NB4 (cell line): ENCODE measurements around the gene WNT6.

Source experiments
- DNase-seq: peaks from one replicate; pipeline ENCODE4 v3.0.0; 2010; ENCODE audit warnings: low read depth
- H3K4me3 ChIP-seq: one replicate; pipeline ENCODE4 v1.5.1; 2011; ENCODE audit warnings: mild to moderate bottlenecking, low read depth, low read length, moderate library complexity
- MYC ChIP-seq: IDR thresholded peaks from 2 replicates; pipeline ENCODE4 v1.6.1; 2011; ENCODE audit warnings: low read depth, low read length
- POLR2A ChIP-seq: IDR thresholded peaks from 2 replicates; pipeline ENCODE4 v1.6.1; 2011; ENCODE audit warnings: mild to moderate bottlenecking; ENCODE audit not compliant: insufficient read length; ENCODE audit errors: extremely low read depth
- TF ChIP-seq, protein P1 (sequence below): IDR thresholded peaks from 2 replicates; pipeline ENCODE4 v1.6.1; 2011; ENCODE audit warnings: low read depth, low read length
- TF ChIP-seq, protein P2 (sequence below): IDR thresholded peaks from one replicate; pipeline ENCODE4 v1.5.1; 2012; ENCODE audit warnings: low read depth, low read length

WNT6 gene

DNA sequence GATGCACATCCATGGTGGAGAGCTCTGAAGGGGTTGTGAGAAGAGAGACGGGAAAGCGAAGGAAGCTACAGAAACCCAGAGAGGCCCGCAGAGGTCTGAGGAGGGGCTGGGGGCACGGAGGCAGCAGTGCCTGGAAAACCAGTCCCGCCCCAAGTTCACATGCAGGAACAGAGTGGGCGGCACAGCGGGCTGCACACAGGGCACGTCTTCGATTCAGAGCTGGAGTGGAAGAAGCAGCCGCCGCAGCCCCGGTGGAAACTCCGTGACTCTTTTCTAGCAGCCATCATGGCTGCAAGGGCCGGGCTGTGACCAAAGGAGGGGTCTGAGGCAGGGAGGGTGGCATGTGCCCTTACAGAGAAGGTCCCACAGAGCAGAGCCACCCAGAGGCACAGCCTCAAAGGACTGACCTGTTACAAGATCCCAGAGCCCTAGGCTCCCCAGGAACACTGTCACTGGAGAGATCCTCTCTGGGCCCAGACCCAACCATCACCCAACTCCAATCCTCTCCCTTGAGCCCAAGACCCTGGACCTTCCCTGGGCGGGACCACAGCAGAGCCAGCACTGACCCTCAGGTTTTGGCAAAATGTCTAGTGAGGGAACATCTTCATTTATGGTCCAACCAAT is 38.7 kb upstream of the WNT6 start:
- no peak overlapping the region for H3K4me3 ChIP-seq
- TF ChIP-seq, protein P1, sequence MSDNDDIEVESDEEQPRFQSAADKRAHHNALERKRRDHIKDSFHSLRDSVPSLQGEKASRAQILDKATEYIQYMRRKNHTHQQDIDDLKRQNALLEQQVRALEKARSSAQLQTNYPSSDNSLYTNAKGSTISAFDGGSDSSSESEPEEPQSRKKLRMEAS, result no peak
- TF ChIP-seq MYC, result no peak
- TF ChIP-seq, protein P2, sequence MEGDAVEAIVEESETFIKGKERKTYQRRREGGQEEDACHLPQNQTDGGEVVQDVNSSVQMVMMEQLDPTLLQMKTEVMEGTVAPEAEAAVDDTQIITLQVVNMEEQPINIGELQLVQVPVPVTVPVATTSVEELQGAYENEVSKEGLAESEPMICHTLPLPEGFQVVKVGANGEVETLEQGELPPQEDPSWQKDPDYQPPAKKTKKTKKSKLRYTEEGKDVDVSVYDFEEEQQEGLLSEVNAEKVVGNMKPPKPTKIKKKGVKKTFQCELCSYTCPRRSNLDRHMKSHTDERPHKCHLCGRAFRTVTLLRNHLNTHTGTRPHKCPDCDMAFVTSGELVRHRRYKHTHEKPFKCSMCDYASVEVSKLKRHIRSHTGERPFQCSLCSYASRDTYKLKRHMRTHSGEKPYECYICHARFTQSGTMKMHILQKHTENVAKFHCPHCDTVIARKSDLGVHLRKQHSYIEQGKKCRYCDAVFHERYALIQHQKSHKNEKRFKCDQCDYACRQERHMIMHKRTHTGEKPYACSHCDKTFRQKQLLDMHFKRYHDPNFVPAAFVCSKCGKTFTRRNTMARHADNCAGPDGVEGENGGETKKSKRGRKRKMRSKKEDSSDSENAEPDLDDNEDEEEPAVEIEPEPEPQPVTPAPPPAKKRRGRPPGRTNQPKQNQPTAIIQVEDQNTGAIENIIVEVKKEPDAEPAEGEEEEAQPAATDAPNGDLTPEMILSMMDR, result no peak
- no peak for TF ChIP-seq POLR2A
- DNase-seq, result no peak

DNA sequence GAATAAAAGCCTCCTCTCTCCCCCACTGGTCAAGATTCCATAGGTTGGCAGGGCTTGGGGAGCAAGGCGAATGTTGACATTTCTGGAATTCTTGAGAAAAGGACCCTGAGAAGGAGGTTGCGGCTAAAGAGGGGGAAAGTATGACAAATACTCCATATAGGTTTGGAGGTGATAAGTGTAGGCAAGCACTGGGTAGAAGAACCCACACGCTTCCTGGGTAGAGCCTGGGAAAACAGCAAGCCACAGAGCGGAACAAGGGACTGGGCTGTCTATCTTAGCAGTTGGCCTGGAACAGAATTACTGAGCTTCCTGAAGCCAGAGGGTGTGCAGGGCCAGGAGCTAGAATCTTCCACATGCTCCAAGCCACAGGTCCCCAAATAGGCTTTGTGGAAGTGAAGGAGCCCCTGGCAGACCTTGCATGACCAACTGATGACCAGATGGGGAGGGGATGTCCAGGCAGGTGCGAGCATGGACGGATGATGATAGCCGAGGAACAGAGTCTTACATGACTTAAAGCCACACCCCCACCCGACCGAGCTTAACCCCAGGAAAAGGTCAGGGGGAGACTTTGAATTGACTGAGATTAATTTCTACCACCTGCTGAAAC is 37.9 kb upstream of the WNT6 start:
- TF ChIP-seq MYC (no peak), POLR2A (no peak)
- TF ChIP-seq, protein P1, result no peak
- TF ChIP-seq, protein P2, result no peak
- H3K4me3 ChIP-seq, result no peak overlapping the region
- DNase-seq, result no peak

DNA sequence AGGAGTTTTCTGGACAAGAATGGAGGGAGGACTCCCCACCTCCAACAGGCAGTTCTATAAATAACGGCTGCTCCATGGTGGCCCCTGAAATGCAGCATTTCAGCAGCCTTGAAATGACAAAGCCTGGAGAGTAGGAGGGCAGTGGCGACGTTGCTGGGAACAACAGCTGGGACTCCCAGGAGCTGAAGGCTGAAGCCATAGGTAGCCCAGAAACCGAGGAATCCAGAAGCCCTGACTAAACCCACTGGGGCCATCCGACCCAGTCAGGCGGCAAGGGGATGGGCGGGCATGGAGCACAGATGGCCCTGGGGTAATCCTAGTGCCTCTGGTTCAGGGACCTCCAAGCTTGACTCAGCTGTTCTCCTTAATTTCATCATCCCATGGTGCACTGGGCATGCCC is 37.0 kb upstream of the WNT6 start:
- no peak overlapping the region for H3K4me3 ChIP-seq
- TF ChIP-seq, protein P2, result no peak
- TF ChIP-seq MYC, result no peak
- TF ChIP-seq, protein P1, result no peak
- TF ChIP-seq POLR2A, result no peak
- DNase-seq, result no peak

DNA sequence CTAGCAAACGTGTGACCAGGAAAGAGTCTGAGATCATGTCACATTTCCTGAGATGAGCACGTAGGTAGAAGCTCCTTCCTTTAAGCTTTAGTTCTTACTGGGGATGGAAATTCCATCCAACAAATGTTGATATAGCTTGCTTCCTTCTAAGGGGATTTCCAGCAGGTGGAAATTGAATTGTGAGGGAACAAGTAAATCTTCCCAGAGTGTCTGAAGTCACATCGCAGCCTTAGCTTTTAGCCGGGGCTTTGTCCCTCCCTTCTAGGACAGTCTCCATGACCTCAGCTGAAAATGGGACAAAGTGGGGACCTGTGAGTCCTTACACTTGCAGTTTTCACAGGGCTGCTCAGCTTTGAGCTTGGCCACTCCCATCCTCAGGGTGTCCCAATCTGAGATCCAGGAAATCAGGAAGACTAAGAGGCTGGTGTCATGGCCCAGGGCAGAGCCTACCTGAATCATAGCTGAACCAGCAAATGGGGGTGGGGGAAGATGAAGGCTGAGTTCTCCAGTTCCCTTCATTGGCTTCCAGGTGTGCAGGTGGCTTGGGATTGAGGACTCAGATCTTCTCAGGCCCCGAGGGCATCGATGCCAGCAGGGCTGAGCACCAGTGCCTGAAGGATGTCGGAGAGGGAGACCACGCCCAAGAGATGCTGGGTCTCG is 36.3 kb upstream of the WNT6 start:
- no peak overlapping the region for H3K4me3 ChIP-seq
- TF ChIP-seq, protein P1, result no peak
- no peak for TF ChIP-seq POLR2A
- TF ChIP-seq, protein P2, result no peak
- no peak for DNase-seq

DNA sequence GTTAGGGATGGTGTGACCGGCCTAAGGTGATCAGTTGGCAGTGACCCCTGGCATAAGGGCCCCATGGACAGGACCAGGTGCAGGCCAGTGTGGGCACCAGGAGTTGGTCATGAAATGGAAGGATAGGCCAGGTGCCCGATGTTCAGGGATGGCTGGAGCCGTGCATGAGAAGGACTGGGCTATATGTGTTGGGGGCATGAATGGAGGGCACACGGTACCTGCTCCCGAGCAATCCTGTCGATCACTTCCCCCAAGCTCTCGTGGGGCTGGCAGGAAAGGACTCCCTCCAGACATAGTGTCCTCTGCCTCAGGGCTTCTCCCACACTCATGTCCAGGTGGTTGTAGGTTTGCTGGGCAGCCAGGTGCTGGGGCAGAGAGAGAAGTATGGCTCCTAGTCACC is 35.6 kb upstream of the WNT6 start:
- TF ChIP-seq, protein P2, result no peak
- no peak for TF ChIP-seq POLR2A
- no peak for TF ChIP-seq MYC
- TF ChIP-seq, protein P1, result no peak
- no peak overlapping the region for H3K4me3 ChIP-seq
- no peak for DNase-seq
